Measurements from ENCODE around the gene HDAC4. TPM values are rescaled to one million over a fixed set of nuclear protein-coding genes. Genes with fewer than 3 reads are reported as not detected.
A peak's percentile ranks its signal among the peaks of the same experiment; 100 is the strongest.

The HDAC4 gene
- total RNA-seq, 1 donor from 2014 or later = 11.8 TPM

GRCh38 chr2:239385096-239386000 is 15.5 kb downstream of the HDAC4 start:
- Histone ChIP-seq H3K9ac (ENCODE audit: low read length) (no peak overlapping the region), H3K27ac (ENCODE audit: low read depth, low read length) (no peak overlapping the region), H3K4me3 (ENCODE audit: insufficient read depth, low read depth, low read length) (no peak overlapping the region), H3K9me3 (ENCODE audit: insufficient read depth, low read depth, low read length) (no peaks in the 10 kb centered on the region), H2AFZ (ENCODE audit: low read depth, low read length) (no peak overlapping the region), H4K20me1 (ENCODE audit: insufficient read depth, low read length) (peaks cover 18% of the 10 kb centered on the region), H3K79me2 (ENCODE audit: insufficient read depth, low read length) (peaks cover 3% of the 10 kb centered on the region), H3K4me1 (ENCODE audit: insufficient read depth, low read length) (no peaks in the 10 kb centered on the region), H3K27me3 (ENCODE audit: insufficient read depth, low read length) (no peaks in the 10 kb centered on the region), H3K4me2 (ENCODE audit: low read length) (no peak overlapping the region), H3K36me3 (ENCODE audit: insufficient read depth, low read length) (no peaks in the 10 kb centered on the region)
- Mint-ChIP-seq H3K27ac (ENCODE audit: unreplicated experiment) (no peak overlapping the region), H3K4me1 (ENCODE audit: low read depth, unreplicated experiment) (no peaks in the 10 kb centered on the region), H3K9me3 (ENCODE audit: unreplicated experiment) (no peaks in the 10 kb centered on the region), H3K27me3 (ENCODE audit: low read depth, unreplicated experiment) (peaks cover 4% of the 10 kb centered on the region), H3K36me3 (ENCODE audit: low read depth, unreplicated experiment) (peaks cover 18% of the 10 kb centered on the region), H3K4me3 (ENCODE audit: unreplicated experiment) (no peak overlapping the region)
- DNase-seq (ENCODE audit: low read depth) = no peak
- FAIRE-seq = no peak
- TF ChIP-seq EZH2 (IDR thresholded peaks at IDR 0.05; ENCODE audit: insufficient read depth, low read length) = no peak
- no peak for TF ChIP-seq CTCF (IDR thresholded peaks at IDR 0.05; ENCODE audit: insufficient read depth, low read depth, low read length)

GRCh38 chr2:239383759-239384156 is 17.1 kb downstream of the HDAC4 start:
- TF ChIP-seq CTCF (IDR thresholded peaks at IDR 0.05; ENCODE audit: insufficient read depth, low read depth, low read length) (no peak), EZH2 (IDR thresholded peaks at IDR 0.05; ENCODE audit: insufficient read depth, low read length) (no peak)
- no peaks in the 10 kb centered on the region for H3K4me1 ChIP-seq (ENCODE audit: insufficient read depth, low read length)
- Mint-ChIP-seq H3K36me3 (ENCODE audit: low read depth, unreplicated experiment) (peaks cover 12% of the 10 kb centered on the region), H3K27ac (ENCODE audit: unreplicated experiment) (peak overlapping the region; percentile 4), H3K9me3 (ENCODE audit: unreplicated experiment) (no peaks in the 10 kb centered on the region), H3K4me1 (ENCODE audit: low read depth, unreplicated experiment) (no peaks in the 10 kb centered on the region), H3K4me3 (ENCODE audit: unreplicated experiment) (no peak overlapping the region), H3K27me3 (ENCODE audit: low read depth, unreplicated experiment) (peaks cover 4% of the 10 kb centered on the region)
- H3K4me2 ChIP-seq (ENCODE audit: low read length) = no peak overlapping the region
- H3K4me3 ChIP-seq (ENCODE audit: insufficient read depth, low read depth, low read length) = no peak overlapping the region
- DNase-seq (ENCODE audit: low read depth) (no peak), FAIRE-seq (no peak)
- H3K79me2 ChIP-seq (ENCODE audit: insufficient read depth, low read length) = peaks cover 3% of the 10 kb centered on the region
- no peak overlapping the region for H3K27ac ChIP-seq (ENCODE audit: low read depth, low read length)
- H3K9ac ChIP-seq (ENCODE audit: low read length) = no peak overlapping the region
- H3K9me3 ChIP-seq (ENCODE audit: insufficient read depth, low read depth, low read length) = no peaks in the 10 kb centered on the region
- H4K20me1 ChIP-seq (ENCODE audit: insufficient read depth, low read length) = peaks cover 17% of the 10 kb centered on the region
- no peaks in the 10 kb centered on the region for H3K27me3 ChIP-seq (ENCODE audit: insufficient read depth, low read length)
- no peaks in the 10 kb centered on the region for H3K36me3 ChIP-seq (ENCODE audit: insufficient read depth, low read length)
- H2AFZ ChIP-seq (ENCODE audit: low read depth, low read length) = no peak overlapping the region
